LNCAP (cell line): ENCODE results near the gene SLC35G2.

Experiments used
- CTCF ChIP-seq: fragments of 450-650 bp; IDR thresholded peaks from 2 replicates; pipeline ENCODE4 v1.5.1; 2017; ENCODE audit warnings: mild to moderate bottlenecking

Gene SLC35G2

GRCh38 chr3:136838641-136839555 lies 20.0 kb downstream of the SLC35G2 start:
- no peak for TF ChIP-seq CTCF

GRCh38 chr3:136839556-136839931 lies 20.6 kb downstream of the SLC35G2 start:
- TF ChIP-seq CTCF: no peak

- TF ChIP-seq CTCF: no peak
These were observed 21.3 kb downstream of the SLC35G2 start for GRCh38 chr3:136840252-136840651.

GRCh38 chr3:136842294-136842693 lies 23.4 kb downstream of the SLC35G2 start:
- no peak for TF ChIP-seq CTCF

GRCh38 chr3:136844724-136845123 lies 25.8 kb downstream of the SLC35G2 start:
- no peak for TF ChIP-seq CTCF

- TF ChIP-seq CTCF: no peak
These were observed 33.3 kb downstream of the SLC35G2 start for GRCh38 chr3:136852180-136852579.

GRCh38 chr3:136856665-136857064 lies 37.7 kb downstream of the SLC35G2 start:
- no peak for TF ChIP-seq CTCF

- TF ChIP-seq CTCF: no peak
These were observed 39.5 kb downstream of the SLC35G2 start for GRCh38 chr3:136858381-136858780.
